Posterior cingulate gyrus (tissue), 11 donors: ENCODE results near the gene TCF7L1.
"Not testable (repeated sequence)": the region's sequence is repeated elsewhere in the genome, so short reads cannot be mapped to it uniquely, and the experiment has no call there.

Source experiments
- DNase-seq, 10 donors: peaks; one replicate each; pipeline versions ENCODE4 v3.0.0 to v3.0.0-alpha.2; 2020 to 2021; ENCODE audit warnings: mixed read lengths in 3 of 10
- intact Hi-C: fragments of 100-400 bp; cut with DNase I; formaldehyde crosslinking; loops from one replicate; pipeline ENCODE4 v1.15.1; 2023

TCF7L1 gene

GRCh38 chr2:85308896-85309555 lies 175.8 kb downstream of the TCF7L1 start:
- intact Hi-C loops, result no loop called here
- peak in 8 of 10 donors; percentile 25 to 90 (median 52) for DNase-seq

- intact Hi-C loops, result no loop called here
- DNase-seq, result no peak
Observed at GRCh38 chr2:85309699-85310321, 176.6 kb downstream of the TCF7L1 start.

- intact Hi-C loops, result no loop called here
- no peak for DNase-seq
Observed at GRCh38 chr2:85310330-85310729, 177.1 kb downstream of the TCF7L1 start.

GRCh38 chr2:85312404-85312803 lies 179.2 kb downstream of the TCF7L1 start:
- intact Hi-C loops, result no loop called here
- DNase-seq, result no peak

GRCh38 chr2:85314884-85315242 lies 181.7 kb downstream of the TCF7L1 start:
- intact Hi-C loops, result no loop called here
- no peak for DNase-seq

- intact Hi-C loops, DNase-seq: not testable (repeated sequence)
Observed at GRCh38 chr2:85315921-85316320, 182.7 kb downstream of the TCF7L1 start.

- DNase-seq, result no peak
Observed at GRCh38 chr2:85318222-85319074, 185.3 kb downstream of the TCF7L1 start.

GRCh38 chr2:85319796-85320195 lies 186.6 kb downstream of the TCF7L1 start:
- no peak for DNase-seq
- intact Hi-C loops, result no loop called here

More at GRCh38 chr2:85318222-85319074, 185.3 kb downstream of the TCF7L1 start:
- intact Hi-C loops, result no loop called here

GRCh38 chr2:85323351-85323987 lies 190.3 kb downstream of the TCF7L1 start:
- intact Hi-C loops, result no loop called here
- no peak for DNase-seq

- DNase-seq, intact Hi-C loops: not testable (repeated sequence)
Observed at GRCh38 chr2:85323988-85324367, 190.8 kb downstream of the TCF7L1 start.

GRCh38 chr2:85324639-85325465 lies 191.7 kb downstream of the TCF7L1 start:
- intact Hi-C loops, result no loop called here
- no peak for DNase-seq

GRCh38 chr2:85325466-85325811 lies 192.2 kb downstream of the TCF7L1 start:
- no peak for DNase-seq
- intact Hi-C loops, result no loop called here

GRCh38 chr2:85326406-85327159 lies 193.4 kb downstream of the TCF7L1 start:
- intact Hi-C loops, result no loop called here

GRCh38 chr2:85327160-85327821 lies 194.1 kb downstream of the TCF7L1 start:
- peak in 6 of 10 donors; percentile 26 to 89 (median 37) for DNase-seq
- intact Hi-C loops, result no loop called here

More at GRCh38 chr2:85326406-85327159, 193.4 kb downstream of the TCF7L1 start:
- peak in 1 of 10 donors; percentile 60 for DNase-seq

- intact Hi-C loops, result no loop called here
- DNase-seq, result peak; percentile 82 to 98 (median 88)
Observed at GRCh38 chr2:85327822-85328617, 194.8 kb downstream of the TCF7L1 start, which contains the start of gene TGOLN2. TSS of gene TGOLN2 (minus strand) at chr2:85327989. CDS start at chr2:85327962, 27 bp downstream.

- intact Hi-C loops, result no loop called here
- no peak for DNase-seq
Observed at GRCh38 chr2:85329181-85329651, 196.0 kb downstream of the TCF7L1 start.

GRCh38 chr2:85329701-85330100 lies 196.5 kb downstream of the TCF7L1 start:
- DNase-seq, result peak in 1 of 10 donors; percentile 7
- intact Hi-C loops, result not testable (repeated sequence)
